LNCAP (cell line): Measurements from ENCODE around the gene PTPRD.

ENCODE experiments used
- CTCF ChIP-seq: fragments of 450-650 bp; IDR thresholded peaks from 2 replicates; pipeline ENCODE4 v1.5.1; 2017; ENCODE audit warnings: mild to moderate bottlenecking

Gene PTPRD

GRCh38 chr9:8903077-8903476, 1709.7 kb downstream of the PTPRD start:
- no peak for TF ChIP-seq CTCF

GRCh38 chr9:8901146-8901545, 1711.7 kb downstream of the PTPRD start:
- TF ChIP-seq CTCF, result no peak

GRCh38 chr9:8899511-8899910, 1713.3 kb downstream of the PTPRD start:
- TF ChIP-seq CTCF, result no peak

- peak; percentile 52 for TF ChIP-seq CTCF
These were observed 1717.0 kb downstream of the PTPRD start for GRCh38 chr9:8895861-8896224.

GRCh38 chr9:8895106-8895860, 1717.5 kb downstream of the PTPRD start:
- no peak for TF ChIP-seq CTCF

- no peak for TF ChIP-seq CTCF
These were observed 1722.1 kb downstream of the PTPRD start for GRCh38 chr9:8890695-8891094.

- TF ChIP-seq CTCF, result no peak
These were observed 1723.7 kb downstream of the PTPRD start for GRCh38 chr9:8889100-8889499.

- no peak for TF ChIP-seq CTCF
These were observed 1724.2 kb downstream of the PTPRD start for GRCh38 chr9:8888591-8888990.
